Thyroid gland (tissue), 4 donors: ENCODE data around the gene SLIT2.

ENCODE experiments used
- CTCF ChIP-seq, 6 experiments: fragments of 200-600 bp in 3 of 6; fragments of 450-650 bp in 3 of 6; sonication (generic) in 3 of 6; IDR thresholded peaks; one replicate each; pipeline ENCODE4 v1.5.1; 2016 to 2019; ENCODE audit warnings: antibody characterized with exemption in 6 of 6, mild to moderate bottlenecking in 2 of 6, inconsistent platforms in 1 of 6, moderate library complexity in 1 of 6
- POLR2A ChIP-seq, 2 donors: fragments of 450-650 bp; IDR thresholded peaks; one replicate each; pipeline ENCODE4 v1.6.1; 2017; ENCODE audit warnings: antibody characterized with exemption in 2 of 2, mild to moderate bottlenecking in 2 of 2, moderate library complexity in 1 of 2

- TF ChIP-seq CTCF (IDR thresholded peaks at IDR 0.05), result no peak
- TF ChIP-seq POLR2A (IDR thresholded peaks at IDR 0.05), result no peak
Observed at GRCh38 chr4:20260821-20261220, 9.1 kb downstream of the SLIT2 start.
